Suprapubic skin (tissue), 4 donors: ENCODE measurements around the gene NIPAL3.

Experiments used
- POLR2A ChIP-seq, 2 donors: fragments of 450-650 bp; IDR thresholded peaks; one replicate each; pipeline ENCODE4 v1.6.1; 2017; ENCODE audit warnings: antibody characterized with exemption in 2 of 2, mild to moderate bottlenecking in 2 of 2, moderate library complexity in 2 of 2
- POLR2AphosphoS5 ChIP-seq, 3 donors: sonication (generic); formaldehyde crosslinking; IDR thresholded peaks; one replicate each; pipeline ENCODE4 v1.6.1; 2017; ENCODE audit warnings: antibody characterized with exemption in 3 of 3
- TF ChIP-seq, protein P1 (sequence below), 2 donors: fragments of 200-600 bp in 1 of 2; fragments of 450-650 bp in 1 of 2; sonication (generic) in 1 of 2; IDR thresholded peaks; one replicate each; pipeline ENCODE4 v1.5.1; 2016 to 2019; ENCODE audit warnings: antibody characterized with exemption in 2 of 2, mild to moderate bottlenecking in 1 of 2, moderate library complexity in 1 of 2

DNA sequence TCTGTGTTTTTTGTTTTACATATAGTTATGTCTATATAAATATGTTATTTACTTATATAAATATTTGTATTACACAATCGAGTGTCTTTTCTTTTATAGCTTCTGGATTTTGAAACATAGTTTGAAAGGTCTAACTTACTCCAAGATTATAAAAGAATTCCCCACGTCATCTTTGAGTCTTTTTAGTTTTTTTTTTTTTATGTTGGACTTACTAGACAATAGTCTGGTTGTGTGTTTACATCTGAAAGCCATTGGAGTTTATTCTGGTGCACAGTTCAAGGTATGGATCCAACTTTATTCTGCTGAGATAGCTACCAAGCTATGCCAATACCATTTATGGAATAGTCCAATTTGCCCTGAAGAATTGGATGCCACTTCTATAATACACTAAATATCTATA is 61.0 kb downstream of the NIPAL3 start:
- TF ChIP-seq, protein P1, sequence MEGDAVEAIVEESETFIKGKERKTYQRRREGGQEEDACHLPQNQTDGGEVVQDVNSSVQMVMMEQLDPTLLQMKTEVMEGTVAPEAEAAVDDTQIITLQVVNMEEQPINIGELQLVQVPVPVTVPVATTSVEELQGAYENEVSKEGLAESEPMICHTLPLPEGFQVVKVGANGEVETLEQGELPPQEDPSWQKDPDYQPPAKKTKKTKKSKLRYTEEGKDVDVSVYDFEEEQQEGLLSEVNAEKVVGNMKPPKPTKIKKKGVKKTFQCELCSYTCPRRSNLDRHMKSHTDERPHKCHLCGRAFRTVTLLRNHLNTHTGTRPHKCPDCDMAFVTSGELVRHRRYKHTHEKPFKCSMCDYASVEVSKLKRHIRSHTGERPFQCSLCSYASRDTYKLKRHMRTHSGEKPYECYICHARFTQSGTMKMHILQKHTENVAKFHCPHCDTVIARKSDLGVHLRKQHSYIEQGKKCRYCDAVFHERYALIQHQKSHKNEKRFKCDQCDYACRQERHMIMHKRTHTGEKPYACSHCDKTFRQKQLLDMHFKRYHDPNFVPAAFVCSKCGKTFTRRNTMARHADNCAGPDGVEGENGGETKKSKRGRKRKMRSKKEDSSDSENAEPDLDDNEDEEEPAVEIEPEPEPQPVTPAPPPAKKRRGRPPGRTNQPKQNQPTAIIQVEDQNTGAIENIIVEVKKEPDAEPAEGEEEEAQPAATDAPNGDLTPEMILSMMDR (IDR thresholded peaks at IDR 0.05) = no peak
- no peak for TF ChIP-seq POLR2A (IDR thresholded peaks at IDR 0.05)
- TF ChIP-seq POLR2AphosphoS5 (IDR thresholded peaks at IDR 0.05) = no peak
